ENCODE results near the gene HELZ.
"Not testable (repeated sequence)": the region's sequence is repeated elsewhere in the genome, so short reads cannot be mapped to it uniquely, and the experiment has no call there.

HELZ gene

DNA sequence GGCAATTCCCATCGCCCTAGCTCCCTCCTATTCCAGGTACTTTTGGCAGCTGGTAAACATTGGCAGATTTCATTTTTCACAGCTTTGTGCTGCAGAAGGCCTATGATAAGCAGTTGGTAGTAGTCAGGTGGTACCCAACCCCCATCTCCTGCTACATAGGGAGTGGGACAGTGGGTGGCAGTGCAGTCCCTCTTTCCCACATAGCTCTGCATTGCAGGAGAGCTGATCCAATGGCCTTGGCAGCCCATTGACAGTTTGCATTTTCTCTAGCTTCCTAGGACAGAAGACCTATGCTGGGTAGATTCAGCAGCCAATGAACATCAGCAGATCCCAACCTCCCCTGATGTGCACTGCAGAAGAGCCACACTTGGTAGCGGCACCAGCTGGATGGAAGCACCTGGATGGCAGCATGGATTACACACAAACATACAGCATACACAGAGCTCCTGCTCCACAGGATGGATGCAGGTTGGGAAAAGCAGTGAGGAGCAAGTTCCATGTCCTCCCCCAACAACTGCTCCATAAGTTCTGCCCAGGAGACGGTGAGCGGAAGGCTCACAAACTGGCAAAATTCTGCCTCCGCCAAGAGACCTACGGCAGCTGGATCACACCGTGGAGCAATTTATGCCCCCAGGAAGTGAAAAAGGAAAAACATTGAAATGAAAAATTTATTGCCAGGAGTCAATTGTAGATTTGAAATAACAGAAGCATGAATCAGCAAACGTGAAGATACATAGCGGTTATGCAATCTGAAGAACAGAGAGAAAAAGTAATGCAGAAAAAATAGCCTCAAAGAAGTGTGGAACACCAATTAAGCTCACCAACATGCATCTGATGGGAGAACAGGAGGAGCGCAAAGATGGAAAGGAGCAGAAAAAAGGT is 105.0 kb downstream of the HELZ start:
- DNase-seq = no peak

DNA sequence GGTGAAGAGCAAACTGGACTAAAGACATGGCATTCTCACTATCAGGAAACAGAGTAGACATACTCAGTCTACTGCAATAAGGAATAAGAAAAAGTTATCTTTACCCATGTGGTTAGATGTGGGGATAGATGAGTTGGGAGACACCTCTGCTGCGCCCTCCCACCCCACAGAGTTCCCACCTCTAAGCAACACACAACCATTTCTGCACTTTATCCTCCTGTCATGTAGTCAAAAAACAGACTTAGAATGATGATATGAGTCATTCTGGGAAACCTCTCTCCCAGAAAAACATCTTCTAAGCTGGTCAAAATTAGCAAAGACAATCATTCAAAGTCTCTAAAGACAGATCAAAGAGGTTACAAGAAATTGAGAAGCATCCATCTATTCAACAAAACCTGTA is 105.7 kb downstream of the HELZ start:
- DNase-seq = no peak

- no peak for DNase-seq
Measured at GRCh38 chr17:67138392-67138791, 106.6 kb downstream of the HELZ start.

- DNase-seq = no peak
Measured at GRCh38 chr17:67137860-67138259, 107.1 kb downstream of the HELZ start.

- no peak for DNase-seq
Measured at GRCh38 chr17:67137026-67137370, 108.0 kb downstream of the HELZ start.

DNA sequence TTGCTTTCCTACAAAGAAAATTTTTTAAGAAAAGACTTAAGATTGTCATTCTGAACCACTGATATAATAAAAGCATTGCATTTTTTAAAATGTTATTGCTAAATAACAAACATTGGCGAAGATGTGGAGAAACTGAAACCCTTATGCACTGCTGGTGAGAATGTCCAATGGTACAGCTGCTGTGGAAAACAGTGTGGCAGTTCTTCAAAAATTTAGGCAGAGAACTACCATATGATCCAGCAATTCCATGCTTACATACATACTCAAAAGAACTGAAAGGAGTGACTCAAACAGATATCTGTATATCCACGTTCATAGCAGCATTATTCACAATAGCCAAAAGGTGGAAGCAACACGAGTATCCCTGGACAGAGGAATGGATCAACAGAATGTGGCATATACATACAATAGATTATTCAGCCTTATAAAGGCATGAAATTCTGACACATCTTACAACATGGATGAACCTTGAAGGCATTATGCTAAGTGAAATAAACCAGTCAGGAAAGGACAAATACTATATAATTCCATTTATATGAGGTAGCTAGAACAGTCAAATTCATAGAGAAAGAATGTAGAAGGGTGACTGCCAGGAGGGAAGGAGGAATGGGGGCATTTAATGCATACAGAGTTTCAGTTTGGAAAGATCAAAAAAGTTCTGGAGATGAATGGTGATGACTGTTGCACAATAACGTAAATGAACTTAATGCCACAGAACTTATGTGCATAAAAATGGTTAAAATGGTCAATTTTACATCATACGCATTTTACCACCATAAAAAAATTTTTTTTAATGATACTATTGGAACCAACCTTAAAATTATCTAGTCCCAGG is 108.6 kb downstream of the HELZ start:
- DNase-seq = no peak

- no peak for DNase-seq
Measured at GRCh38 chr17:67133161-67133560, 111.8 kb downstream of the HELZ start.

GRCh38 chr17:67132366-67132765 is 112.6 kb downstream of the HELZ start:
- DNase-seq = no peak

DNA sequence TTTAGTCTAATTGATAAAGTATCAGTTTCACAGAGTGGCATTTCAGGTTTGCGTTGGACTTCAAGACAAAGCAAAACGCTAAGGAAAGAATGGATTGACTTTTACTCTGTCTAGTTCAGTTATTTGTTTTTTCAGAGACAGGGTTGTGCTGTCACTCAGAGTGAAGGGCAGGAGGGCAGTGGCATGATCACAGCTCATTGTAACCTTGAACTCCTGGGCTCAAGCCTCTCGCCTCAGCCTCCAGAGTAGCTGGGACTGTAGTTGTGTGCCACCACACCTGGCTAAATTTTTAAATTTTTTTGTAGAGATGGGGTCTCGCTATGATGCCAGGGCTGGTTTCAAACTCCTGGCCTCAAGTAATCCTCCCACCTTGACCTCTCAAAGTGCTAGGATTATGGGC is 114.2 kb downstream of the HELZ start:
- no peak for DNase-seq

DNA sequence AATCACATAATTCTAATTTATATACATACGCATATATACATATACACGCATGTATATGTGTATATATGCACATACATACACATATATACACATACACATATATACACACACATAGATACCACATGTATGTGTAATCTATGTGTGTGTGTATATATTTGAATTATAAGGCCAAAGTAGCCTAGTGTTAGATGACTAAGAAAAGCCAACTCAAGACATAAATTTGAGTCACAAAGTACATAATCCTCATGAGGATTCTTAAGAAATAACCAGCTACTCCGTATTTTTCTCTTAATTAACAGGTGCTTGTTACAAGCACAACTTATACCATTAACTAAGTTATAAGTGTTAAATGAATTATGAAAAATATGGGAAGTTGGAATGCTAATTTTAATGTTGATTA is 115.7 kb downstream of the HELZ start:
- no peak for DNase-seq

DNA sequence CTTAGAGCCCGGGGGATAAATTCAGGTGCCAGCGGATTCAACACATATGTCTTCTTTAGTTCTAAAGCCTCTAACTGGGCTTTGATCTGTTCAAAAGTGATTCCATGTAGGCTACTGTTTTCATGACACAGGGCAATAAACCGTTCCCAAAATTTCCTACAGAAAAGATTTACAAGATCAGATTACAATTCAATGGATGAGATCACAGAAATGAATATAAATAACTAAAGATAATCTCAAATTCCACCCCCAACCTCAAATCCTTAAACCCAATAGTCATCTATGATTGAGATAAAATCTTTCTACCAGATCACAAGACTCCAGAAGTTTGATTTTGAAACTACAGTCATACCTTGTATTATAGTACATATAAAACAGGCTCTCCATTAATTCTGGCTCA is 116.3 kb downstream of the HELZ start:
- no peak for DNase-seq

DNA sequence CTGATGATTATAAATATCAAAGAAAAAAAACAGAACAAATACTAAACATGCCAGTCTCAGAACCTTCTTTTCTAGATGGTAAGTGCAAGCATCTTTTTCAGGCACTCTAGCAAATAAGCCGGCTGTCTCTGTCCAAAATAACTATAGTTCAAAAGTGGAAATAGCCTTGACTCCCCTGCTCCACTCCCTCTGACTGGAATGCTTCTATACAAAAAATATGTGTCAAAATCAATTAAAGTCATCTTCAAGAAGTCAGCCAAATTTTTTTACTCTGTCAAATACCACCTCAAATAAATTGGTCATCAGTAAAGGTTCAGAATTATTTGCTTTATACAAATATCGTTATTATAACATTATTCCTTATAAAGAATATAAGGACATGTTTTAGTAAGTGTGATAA is 117.1 kb downstream of the HELZ start:
- DNase-seq = no peak

GRCh38 chr17:67126983-67127382 is 118.0 kb downstream of the HELZ start:
- DNase-seq = no peak

DNA sequence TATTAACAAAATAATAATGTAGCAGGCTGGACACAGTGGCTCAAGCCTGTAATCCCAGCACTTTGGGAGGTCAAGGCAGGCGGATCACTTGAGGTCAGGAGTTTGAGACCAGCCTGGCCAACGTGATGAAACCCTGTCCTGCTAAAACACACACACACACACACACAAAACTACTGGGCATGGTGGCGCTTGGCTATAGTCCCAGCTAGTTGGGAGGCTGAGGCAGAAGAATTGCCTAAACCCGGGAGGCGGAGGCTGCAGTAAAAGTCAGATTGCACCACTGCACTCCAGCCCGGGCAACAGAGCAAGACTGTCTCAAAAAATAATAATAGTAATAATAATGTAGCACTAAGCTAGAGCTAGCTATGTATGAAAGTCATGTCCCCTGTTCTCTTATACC is 118.5 kb downstream of the HELZ start:
- not testable (repeated sequence) for DNase-seq

GRCh38 chr17:67125924-67126323 is 119.1 kb downstream of the HELZ start:
- DNase-seq = no peak

GRCh38 chr17:67125417-67125816 is 119.6 kb downstream of the HELZ start:
- DNase-seq = no peak

- DNase-seq = no peak
Measured at GRCh38 chr17:67124450-67125148, 120.4 kb downstream of the HELZ start.

- DNase-seq = no peak
Measured at GRCh38 chr17:67123699-67124098, 121.3 kb downstream of the HELZ start.

GRCh38 chr17:67121316-67121891 is 123.6 kb downstream of the HELZ start:
- no peak for DNase-seq

DNA sequence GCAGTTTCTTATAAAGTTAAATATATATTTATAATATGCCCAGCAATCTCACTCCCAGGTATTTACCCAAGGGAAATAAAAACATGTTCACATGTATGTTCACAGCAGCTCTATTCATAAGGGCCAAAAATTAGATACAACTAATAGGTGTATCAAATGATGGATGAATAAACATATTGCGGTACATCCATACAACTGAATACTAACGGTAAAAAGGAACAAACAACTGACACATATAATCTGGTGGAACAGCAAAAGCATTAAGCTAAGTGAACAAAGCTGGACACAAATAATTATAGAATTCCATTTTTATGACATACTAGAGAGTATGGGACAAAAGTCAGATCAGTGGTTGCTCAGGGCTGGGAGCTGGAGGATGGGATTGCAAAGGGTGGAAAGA is 125.9 kb downstream of the HELZ start:
- DNase-seq = no peak

GRCh38 chr17:67116045-67116575 is 128.9 kb downstream of the HELZ start:
- DNase-seq = no peak

GRCh38 chr17:67115401-67115800 is 129.6 kb downstream of the HELZ start:
- DNase-seq = no peak

- DNase-seq = no peak
Measured at GRCh38 chr17:67113486-67113885, 131.5 kb downstream of the HELZ start.
